ENCODE data around the gene TRAIP.

- no peak for TF ChIP-seq CTCF (IDR thresholded peaks at IDR 0.05; ENCODE audit: low read length)
- no peak for TF ChIP-seq EZH2 (IDR thresholded peaks at IDR 0.05; ENCODE audit: borderline replicate concordance, low read length)
Observed at GRCh38 chr3:49831341-49831740, 25.0 kb downstream of the TRAIP start.

All from OCI-LY1 (cell line).